Right lobe of liver (tissue), 6 donors: Measurements from ENCODE around the gene MARK2. TPM values are rescaled to one million over a fixed set of nuclear protein-coding genes. Genes with fewer than 3 reads are reported as not detected.
"Not testable (repeated sequence)": the region's sequence is repeated elsewhere in the genome, so short reads cannot be mapped to it uniquely, and the experiment has no call there.

ENCODE experiments used
- ATAC-seq, 4 donors: fragments of 200-7000 bp; cut with Tn5 transposase; one replicate each; pipeline ENCODE4 v1.9.1; 2020; ENCODE audit warnings: mild to moderate bottlenecking in 4 of 4, moderate library complexity in 4 of 4
- DNase-seq, 3 donors: peaks; one replicate each; pipeline ENCODE4 v3.0.0-alpha.2; 2020
- H3K27ac ChIP-seq, 3 donors: fragments of 200-600 bp; one replicate each; pipeline ENCODE4 v1.8.0; 2022
- H3K27me3 ChIP-seq, 2 donors: fragments of 200-600 bp; one replicate each; pipeline ENCODE4 v1.8.0; 2022
- H3K36me3 ChIP-seq, 4 donors: fragments of 200-600 bp; sonication (generic) in 1 of 4; one replicate each; pipeline versions ENCODE4 v1.5.1 to v1.8.0; 2017 to 2022; ENCODE audit warnings: control low read depth in 1 of 4
- H3K4me1 ChIP-seq, 4 donors: fragments of 200-600 bp; sonication (generic) in 1 of 4; one replicate each; pipeline versions ENCODE4 v1.5.1 to v1.8.0; 2017 to 2022; ENCODE audit warnings: control low read depth in 1 of 4
- H3K4me3 ChIP-seq, 3 donors: fragments of 200-600 bp; one replicate each; pipeline ENCODE4 v1.8.0; 2022
- H3K9me3 ChIP-seq, 4 donors: fragments of 200-600 bp; sonication (generic) in 1 of 4; one replicate each; pipeline versions ENCODE4 v1.5.1 to v1.8.0; 2017 to 2022; ENCODE audit warnings: control low read depth in 1 of 4
- CTCF ChIP-seq, 4 donors: fragments of 200-600 bp in 3 of 4; fragments of 450-650 bp in 1 of 4; IDR thresholded peaks; one replicate each; pipeline versions ENCODE4 v1.5.1 to v1.8.0; 2016 to 2022; ENCODE audit warnings: antibody characterized with exemption in 4 of 4, mild to moderate bottlenecking in 2 of 4
- POLR2A ChIP-seq: fragments of 450-650 bp; IDR thresholded peaks from one replicate; pipeline ENCODE4 v1.6.1; 2017; ENCODE audit warnings: antibody characterized with exemption, mild to moderate bottlenecking
- WGBS: methylation state at CpG from one replicate; pipeline ENCODE4 v1.1.6; 2018; ENCODE audit warnings: low coverage, low lambda C conversion rate; ENCODE audit not compliant: insufficient coverage; ENCODE audit errors: missing lambda C conversion rate; 5-methylcytosine and 5-hydroxymethylcytosine counted together
- intact Hi-C, 2 donors: fragments of 100-400 bp; cut with DNase I; formaldehyde crosslinking; loops; one replicate each; pipeline versions ENCODE4 v1.11.2 to v1.14.1; 2022
- total RNA-seq, 6 experiments: library from RNA; depleted of rRNA in 2 of 6; stranded (reverse); fragments of >200 nt in 2 of 6; fragmentation: NEBNext Ultra II Directional in 3 of 6; extraction: Animal tissue kit (Norgen Biotek cat#: 25700) in 3 of 6; gene quantifications; one replicate each; pipeline versions ENCODE4 v1.1.0 to v1.2.4, GENCODE V29; 2016 to 2023
- donor health status: DM: no; HTN: yes; CAD: no.
- donor health status: DM: no; HTN: no; CAD: no.
- donor health status: DM: no; HTN: no; CAD: no.
- donor health status: DM: no; HTN: yes; CAD: no.
- donor health status: DM: no; HTN: yes; CAD: no.

MARK2 gene
- total RNA-seq, 6 experiments from 2014 or later: 10.6 to 14.8 (median 12.2) TPM

DNA sequence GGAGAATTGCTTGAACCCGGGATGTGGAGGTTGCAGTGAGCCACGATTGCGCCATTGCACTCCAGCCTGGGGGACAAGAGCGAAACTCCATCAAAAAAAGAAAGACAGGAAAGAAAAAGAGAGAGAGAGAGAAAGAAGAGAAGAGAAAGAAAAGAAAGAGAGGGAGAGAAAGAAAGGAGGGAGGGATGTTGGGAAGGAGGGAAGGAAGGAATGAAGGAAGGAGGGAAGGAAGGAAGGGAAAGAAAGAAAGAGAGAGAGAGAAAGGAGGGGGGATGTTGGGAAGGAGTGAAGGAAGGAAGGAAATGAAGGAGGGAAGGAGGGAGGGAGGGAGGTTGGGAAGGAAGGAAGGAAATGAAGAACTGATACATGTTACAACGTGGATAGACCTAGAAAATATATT lies 38.0 kb upstream of the MARK2 start:
- WGBS: 83% methylated on average over 5 of the region's 5 CpGs
- no peaks in the 10 kb centered on the region for H3K36me3 ChIP-seq
- no peaks in the 10 kb centered on the region for H3K4me1 ChIP-seq
- no peak overlapping the region for H3K27ac ChIP-seq
- no peak for ATAC-seq
- no peak for TF ChIP-seq POLR2A
- no peak for TF ChIP-seq CTCF (IDR thresholded peaks at IDR 0.05)
- no peaks in the 10 kb centered on the region for H3K27me3 ChIP-seq
- no peak for DNase-seq
- H3K9me3 ChIP-seq: no peaks in the 10 kb centered on the region
- no peak overlapping the region for H3K4me3 ChIP-seq
- intact Hi-C loops: no loop called here

DNA sequence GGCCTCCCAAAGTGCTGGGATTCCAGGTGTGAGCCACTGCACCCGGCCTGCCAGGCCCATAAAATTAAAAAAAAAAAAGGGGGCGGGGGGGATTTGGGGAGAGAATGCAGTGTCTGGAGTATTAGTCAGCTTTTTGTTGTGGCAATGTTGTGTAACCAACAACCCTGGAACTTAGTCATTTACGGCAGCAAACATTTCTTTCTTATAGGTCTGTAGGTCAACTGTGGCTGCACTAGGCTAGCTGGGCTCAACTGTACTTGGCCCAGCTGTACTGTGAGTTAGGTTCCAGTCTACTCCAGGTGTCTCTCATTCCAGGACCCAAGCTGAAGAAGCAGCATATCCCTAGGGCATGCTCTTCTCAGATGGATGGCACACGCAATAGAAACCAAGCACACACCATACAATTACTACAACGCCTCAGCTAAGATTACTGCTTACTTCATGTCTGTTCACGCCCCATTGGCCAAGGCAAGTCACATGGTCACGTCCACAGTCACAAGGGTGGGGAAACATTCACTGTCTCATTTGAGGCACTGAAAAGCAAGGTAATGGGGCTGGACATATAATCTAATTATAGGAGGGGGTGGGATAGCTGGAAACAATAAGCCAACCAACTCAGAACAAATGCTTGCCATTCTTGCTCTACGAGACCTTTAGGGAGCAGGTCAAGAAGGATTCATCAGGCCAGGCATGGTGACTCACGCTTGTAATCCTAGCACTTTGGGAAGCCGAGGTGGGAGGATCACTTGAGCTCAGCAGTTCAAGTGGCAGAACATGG lies 36.1 kb upstream of the MARK2 start:
- WGBS: 91% methylated on average over 6 of the region's 10 CpGs
- no peak for DNase-seq
- no peaks in the 10 kb centered on the region for H3K4me1 ChIP-seq
- ATAC-seq: no peak
- H3K36me3 ChIP-seq: no peaks in the 10 kb centered on the region
- H3K27ac ChIP-seq: no peak overlapping the region
- TF ChIP-seq POLR2A: no peak
- no peak for TF ChIP-seq CTCF (IDR thresholded peaks at IDR 0.05)
- no peaks in the 10 kb centered on the region for H3K9me3 ChIP-seq
- no peaks in the 10 kb centered on the region for H3K27me3 ChIP-seq
- H3K4me3 ChIP-seq: no peak overlapping the region
- intact Hi-C loops: no loop called here

GRCh38 chr11:63804259-63804658 lies 34.7 kb upstream of the MARK2 start:
- no peaks in the 10 kb centered on the region for H3K27me3 ChIP-seq
- H3K9me3 ChIP-seq: no peaks in the 10 kb centered on the region
- H3K4me3 ChIP-seq: no peak overlapping the region
- no peaks in the 10 kb centered on the region for H3K4me1 ChIP-seq
- H3K36me3 ChIP-seq: no peaks in the 10 kb centered on the region
- WGBS: 57% methylated on average over 4 of the region's 6 CpGs
- intact Hi-C loops: no loop called here
- DNase-seq: no peak
- no peak for ATAC-seq
- TF ChIP-seq CTCF (IDR thresholded peaks at IDR 0.05) (no peak), POLR2A (no peak)
- H3K27ac ChIP-seq: no peak overlapping the region

DNA sequence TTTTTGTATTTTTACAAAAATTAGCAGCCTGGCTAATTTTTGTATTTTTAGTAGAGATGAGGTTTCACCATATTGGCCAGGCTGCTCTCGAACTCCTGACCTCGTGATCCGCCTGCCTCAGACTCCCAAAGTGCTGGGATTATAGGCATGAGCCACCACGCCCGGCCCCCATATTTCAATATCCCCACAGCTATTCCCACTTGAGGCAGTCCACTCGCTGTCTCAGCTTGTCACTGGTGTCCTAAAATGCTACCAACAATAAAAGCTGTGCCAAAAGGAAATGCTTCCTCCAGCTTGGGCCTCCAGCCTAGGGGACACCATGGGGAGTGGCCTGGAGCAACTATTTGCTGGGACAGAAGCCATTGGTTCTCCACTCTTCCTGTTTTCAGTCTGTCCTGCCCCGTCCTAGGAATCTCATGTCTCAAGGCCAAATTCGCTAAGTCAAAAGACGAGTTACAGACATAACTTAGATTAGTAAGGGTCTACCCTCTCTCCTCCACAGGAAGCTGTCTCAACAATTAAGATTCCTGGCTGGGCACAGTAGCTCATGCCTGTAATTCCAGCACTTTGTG lies 33.0 kb upstream of the MARK2 start:
- DNase-seq (no peak), ATAC-seq (peak; percentile 86 to 96 (median 92))
- H3K4me3 ChIP-seq: no peak overlapping the region
- H3K36me3 ChIP-seq: no peaks in the 10 kb centered on the region
- intact Hi-C loops: no loop called here
- H3K9me3 ChIP-seq: no peaks in the 10 kb centered on the region
- H3K27ac ChIP-seq: no peak overlapping the region
- TF ChIP-seq POLR2A (no peak), CTCF (IDR thresholded peaks at IDR 0.05) (no peak)
- no peaks in the 10 kb centered on the region for H3K27me3 ChIP-seq
- WGBS: 66% methylated on average over 7 of the region's 9 CpGs
- H3K4me1 ChIP-seq: no peaks in the 10 kb centered on the region

- H3K36me3 ChIP-seq, ATAC-seq, H3K4me3 ChIP-seq, H3K4me1 ChIP-seq, H3K9me3 ChIP-seq, DNase-seq, H3K27ac ChIP-seq, intact Hi-C loops, H3K27me3 ChIP-seq: not testable (repeated sequence)
- WGBS: 80% methylated on average over 1 of the region's 11 CpGs
Observed at GRCh38 chr11:63810383-63810782, 28.5 kb upstream of the MARK2 start.
